SK-N-SH (cell line): ENCODE data around the gene HNRNPL. TPM values are rescaled to one million over a fixed set of nuclear protein-coding genes. Genes with fewer than 3 reads are reported as not detected.
"Not testable (repeated sequence)": the region's sequence is repeated elsewhere in the genome, so short reads cannot be mapped to it uniquely, and the experiment has no call there.

ENCODE experiments used
- CTCF ChIA-PET: fragments of 300-600, 350-600 bp; formaldehyde crosslinking; extraction: SDS; loops from one replicate; lab custom pipeline; 2021; lab: Yijun Ruan, JAX
- POLR2A ChIA-PET: fragments of 350-600 bp; sonication (Branson Sonifier 250); formaldehyde crosslinking; extraction: SDS; loops from one replicate; lab custom pipeline; 2020; ENCODE audit warnings: antibody characterized with exemption, inconsistent platforms; lab: Yijun Ruan, JAX
- DNase-seq: peaks from one replicate; pipeline ENCODE4 v3.0.0; 2012
- H2AFZ ChIP-seq: fragments of 200-600 bp; sonication (generic); 2 replicates; pipeline ENCODE4 v1.8.1; 2016; ENCODE audit warnings: antibody characterized with exemption, mild to moderate bottlenecking, low read depth
- H3F3A ChIP-seq: fragments of 200-600 bp; sonication (generic); replicated peaks from 2 replicates; pipeline ENCODE3; 2016; ENCODE audit warnings: antibody characterized with exemption, mild to moderate bottlenecking; ENCODE audit not compliant: insufficient read depth
- H3K27ac ChIP-seq, 2 experiments: fragments of 200-500 bp in 1 of 2; fragments of 200-600 bp in 1 of 2; sonication (Bioruptor generic) in 1 of 2; sonication (generic), shearing (Covaris generic) in 1 of 2; 2 replicates each; pipeline versions ENCODE4 v1.5.1 to v1.6.1; 2014 to 2016; ENCODE audit warnings: low read depth in 2 of 2, inconsistent platforms in 1 of 2, low read length in 1 of 2, mild to moderate bottlenecking in 1 of 2, mixed read lengths in 1 of 2
- H3K27me3 ChIP-seq: fragments of 200-600 bp; sonication (generic), shearing (Covaris generic); 2 replicates; pipeline ENCODE4 v1.6.1; 2016; ENCODE audit warnings: mixed run types; ENCODE audit not compliant: insufficient read depth
- H3K36me3 ChIP-seq, 2 experiments: fragments of 200-500 bp in 1 of 2; fragments of 200-600 bp in 1 of 2; sonication (Bioruptor generic) in 1 of 2; sonication (generic) in 1 of 2; replicated peaks in 1 of 2; 2 replicates each; pipeline versions ENCODE3 to v1.5.1; 2014 to 2016; ENCODE audit warnings: low read length in 1 of 2, mild to moderate bottlenecking in 1 of 2; ENCODE audit not compliant: insufficient read depth in 2 of 2, control insufficient read depth in 1 of 2
- H3K4me1 ChIP-seq, 2 experiments: fragments of 200-500 bp in 1 of 2; fragments of 200-600 bp in 1 of 2; sonication (Bioruptor generic) in 1 of 2; sonication (generic), shearing (Covaris generic) in 1 of 2; 2 replicates each; pipeline versions ENCODE4 v1.5.1 to v1.6.1; 2014 to 2016; ENCODE audit warnings: low read depth in 1 of 2, low read length in 1 of 2, mixed run types in 1 of 2; ENCODE audit not compliant: insufficient read depth in 2 of 2, control insufficient read depth in 1 of 2
- H3K4me2 ChIP-seq: fragments of 200-600 bp; sonication (generic), shearing (Covaris generic); 2 replicates; pipeline ENCODE4 v1.6.1; 2017; ENCODE audit warnings: mixed run types
- H3K4me3 ChIP-seq, 2 experiments: fragments of 200-500 bp in 1 of 2; fragments of 200-600 bp in 1 of 2; sonication (Bioruptor generic) in 1 of 2; sonication (generic), shearing (Covaris generic) in 1 of 2; 2 replicates each; pipeline versions ENCODE4 v1.5.1 to v1.8.1; 2014 to 2016; ENCODE audit warnings: low read depth in 2 of 2, inconsistent platforms in 1 of 2, low read length in 1 of 2, mild to moderate bottlenecking in 1 of 2, mixed read lengths in 1 of 2, moderate library complexity in 1 of 2
- H3K79me2 ChIP-seq: fragments of 200-600 bp; sonication (generic); 2 replicates; pipeline ENCODE4 v1.8.1; 2017; ENCODE audit warnings: mild to moderate bottlenecking; ENCODE audit not compliant: insufficient read depth
- H3K9ac ChIP-seq: fragments of 200-600 bp; sonication (generic); 2 replicates; pipeline ENCODE4 v1.6.1; 2017; ENCODE audit warnings: mixed run types
- H3K9me2 ChIP-seq: fragments of 200-600 bp; sonication (generic); 2 replicates; pipeline ENCODE4 v1.6.1; 2017; ENCODE audit warnings: mixed run types
- H3K9me3 ChIP-seq: fragments of 200-600 bp; sonication (generic); 2 replicates; pipeline ENCODE4 v1.6.1; 2017; ENCODE audit warnings: mixed run types, mild to moderate bottlenecking, moderate library complexity
- H4K20me1 ChIP-seq: fragments of 200-600 bp; sonication (generic); 2 replicates; pipeline ENCODE4 v1.6.1; 2017; ENCODE audit warnings: mild to moderate bottlenecking, mixed run types; ENCODE audit not compliant: insufficient read depth
- ELF1 ChIP-seq: IDR thresholded peaks from 2 replicates; pipeline ENCODE4 v1.4.0; 2012
- FOSL2 ChIP-seq: IDR thresholded peaks from 2 replicates; pipeline ENCODE4 v1.4.0; 2012; ENCODE audit warnings: low read depth, mild to moderate bottlenecking, moderate library complexity, borderline replicate concordance
- FOXJ3 ChIP-seq: sonication (generic); formaldehyde crosslinking; IDR thresholded peaks from 2 replicates; pipeline ENCODE4 v1.5.1; 2020; ENCODE audit warnings: mild to moderate bottlenecking, missing genetic modification reagents
- FOXM1 ChIP-seq: IDR thresholded peaks from 2 replicates; pipeline ENCODE4 v1.4.0; 2012; ENCODE audit warnings: low read depth, mild to moderate bottlenecking
- JUND ChIP-seq: IDR thresholded peaks from 2 replicates; pipeline ENCODE4 v1.4.0; 2012
- MEF2A ChIP-seq: IDR thresholded peaks from 2 replicates; pipeline ENCODE4 v1.4.0; 2012; ENCODE audit warnings: low read depth, borderline replicate concordance
- NFIC ChIP-seq: IDR thresholded peaks from 2 replicates; pipeline ENCODE4 v1.4.0; 2012; ENCODE audit warnings: borderline replicate concordance
- NRF1 ChIP-seq: IDR thresholded peaks from 2 replicates; pipeline ENCODE4 v1.6.1; 2012; ENCODE audit warnings: low read depth, mild to moderate bottlenecking, low read length
- RAD21 ChIP-seq: IDR thresholded peaks from 2 replicates; pipeline ENCODE4 v1.6.1; 2012; ENCODE audit warnings: mild to moderate bottlenecking, low read length
- SIN3A ChIP-seq: IDR thresholded peaks from 2 replicates; pipeline ENCODE4 v1.6.1; 2012; ENCODE audit warnings: low read depth, mild to moderate bottlenecking, low read length, moderate library complexity, borderline replicate concordance
- TCF12 ChIP-seq: IDR thresholded peaks from 2 replicates; pipeline ENCODE4 v1.4.0; 2012
- WGBS: methylation state at CpG from one replicate; pipeline ENCODE4 v1.1.6; 2017; ENCODE audit warnings: low lambda C conversion rate; 5-methylcytosine and 5-hydroxymethylcytosine counted together
- polyA plus RNA-seq, 3 experiments: library from polyadenylated mRNA; depleted of rRNA; stranded (reverse); fragments of >200 nt; gene quantifications; 2 replicates each; pipeline ENCODE4 v1.2.3, GENCODE V29; 2012
- TF ChIP-seq, protein P1 (sequence below): IDR thresholded peaks from 2 replicates; pipeline ENCODE4 v1.4.0; 2012; ENCODE audit warnings: low read depth, borderline replicate concordance
- TF ChIP-seq, protein P2 (sequence below): IDR thresholded peaks from 2 replicates; pipeline ENCODE4 v1.4.0; 2012; ENCODE audit warnings: low read depth
- TF ChIP-seq, protein P3 (sequence below): fragments of 150-350 bp; IDR thresholded peaks from 2 replicates; pipeline ENCODE4 v1.6.1; 2016; ENCODE audit warnings: mild to moderate bottlenecking, low read depth, low read length

The HNRNPL gene
- polyA plus RNA-seq, 1 of the 3 experiments (the other 2 are of a cell fraction), result 280 TPM

DNA sequence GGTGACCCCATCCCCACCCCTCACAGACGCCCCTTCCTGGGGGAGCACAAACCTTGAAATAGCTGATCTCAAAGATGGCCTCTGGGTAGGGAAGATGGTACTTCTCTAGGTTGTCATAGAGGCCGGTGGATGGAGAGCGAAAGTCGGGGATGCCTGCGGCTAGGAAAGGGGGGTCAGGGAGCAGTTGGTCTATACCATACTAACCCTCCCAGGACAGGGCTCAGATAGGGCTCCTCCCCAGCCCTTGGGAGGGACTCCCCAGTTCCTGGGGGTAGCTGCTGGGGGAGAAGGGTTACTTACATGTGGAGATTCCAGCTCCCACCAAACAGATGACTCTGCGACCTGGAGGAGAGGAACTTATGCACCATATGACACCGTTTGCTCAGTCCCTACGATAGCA is 40.0 kb upstream of the HNRNPL start:
- DNase-seq, result no peak
- no peaks in the 10 kb centered on the region for H3K9me2 ChIP-seq
- no peak overlapping the region for H3K4me2 ChIP-seq
- no peak overlapping the region for H3K4me3 ChIP-seq
- ChIA-PET CTCF (interaction anchor here (4.8 kb wide), 1 partner anchor 21 kb away, joined by 36 read pairs; no protein-coding TSS in a partner anchor), POLR2A (no interaction called here)
- no peak overlapping the region for H2AFZ ChIP-seq
- H3K27ac ChIP-seq, result no peak overlapping the region
- 89% methylated on average over 8 of the region's 8 CpGs for WGBS
- H3K79me2 ChIP-seq, result no peaks in the 10 kb centered on the region
- TF ChIP-seq JUND (no peak), RAD21 (no peak), NFIC (no peak), FOSL2 (no peak), FOXJ3 (CRISPR knock-in tag) (no peak), TCF12 (no peak)
- no peaks in the 10 kb centered on the region for H4K20me1 ChIP-seq
- H3K36me3 ChIP-seq, result peaks cover 0 to 8% of the 10 kb centered on the region in 2 experiments
- H3K27me3 ChIP-seq, result no peaks in the 10 kb centered on the region
- H3K9me3 ChIP-seq, result no peaks in the 10 kb centered on the region
- peaks cover 0 to 4% of the 10 kb centered on the region in 2 experiments; a peak in 1 of 4 replicates for H3K4me1 ChIP-seq
- H3F3A ChIP-seq, result no peaks in the 10 kb centered on the region
- H3K9ac ChIP-seq, result no peak overlapping the region

DNA sequence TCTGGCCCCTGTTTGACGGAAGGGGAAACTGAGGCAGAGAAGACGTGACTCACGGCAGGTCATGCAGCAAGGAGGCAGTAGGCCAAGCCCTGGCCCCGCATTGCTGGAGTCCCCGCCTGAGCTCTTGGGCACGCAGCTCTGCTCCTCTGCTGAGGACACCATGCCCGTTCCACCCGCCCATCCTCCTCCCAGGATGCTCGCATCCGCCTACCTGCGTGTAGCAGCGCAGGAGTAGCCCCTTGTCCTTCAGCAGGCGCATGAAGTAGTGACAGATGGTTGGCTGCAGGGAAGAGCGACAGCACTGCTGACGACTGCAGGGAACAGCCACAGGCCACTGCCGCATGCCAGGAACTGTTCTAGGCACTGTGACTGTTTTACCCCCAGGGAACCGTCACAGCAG is 39.1 kb upstream of the HNRNPL start:
- H3K27ac ChIP-seq, result no peak overlapping the region
- DNase-seq, result no peak
- no peaks in the 10 kb centered on the region for H3K9me2 ChIP-seq
- H3K4me3 ChIP-seq, result no peak overlapping the region
- H3K4me1 ChIP-seq, result peaks cover 0 to 4% of the 10 kb centered on the region in 2 experiments; a peak in 1 of 4 replicates
- ChIA-PET CTCF (interaction anchor here (1.3 to 4.8 kb wide), 5 partner anchors 8 to 38 kb away, joined by 5 to 39 read pairs (median 19); partner anchors contain the start of gene RINL), POLR2A (no interaction called here)
- H3K27me3 ChIP-seq, result no peaks in the 10 kb centered on the region
- TF ChIP-seq TCF12 (no peak), FOXM1 (no peak), ELF1 (no peak), MEF2A (no peak), JUND (no peak), SIN3A (no peak), NFIC (no peak), NRF1 (no peak)
- TF ChIP-seq, protein P1, sequence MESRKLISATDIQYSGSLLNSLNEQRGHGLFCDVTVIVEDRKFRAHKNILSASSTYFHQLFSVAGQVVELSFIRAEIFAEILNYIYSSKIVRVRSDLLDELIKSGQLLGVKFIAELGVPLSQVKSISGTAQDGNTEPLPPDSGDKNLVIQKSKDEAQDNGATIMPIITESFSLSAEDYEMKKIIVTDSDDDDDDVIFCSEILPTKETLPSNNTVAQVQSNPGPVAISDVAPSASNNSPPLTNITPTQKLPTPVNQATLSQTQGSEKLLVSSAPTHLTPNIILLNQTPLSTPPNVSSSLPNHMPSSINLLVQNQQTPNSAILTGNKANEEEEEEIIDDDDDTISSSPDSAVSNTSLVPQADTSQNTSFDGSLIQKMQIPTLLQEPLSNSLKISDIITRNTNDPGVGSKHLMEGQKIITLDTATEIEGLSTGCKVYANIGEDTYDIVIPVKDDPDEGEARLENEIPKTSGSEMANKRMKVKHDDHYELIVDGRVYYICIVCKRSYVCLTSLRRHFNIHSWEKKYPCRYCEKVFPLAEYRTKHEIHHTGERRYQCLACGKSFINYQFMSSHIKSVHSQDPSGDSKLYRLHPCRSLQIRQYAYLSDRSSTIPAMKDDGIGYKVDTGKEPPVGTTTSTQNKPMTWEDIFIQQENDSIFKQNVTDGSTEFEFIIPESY, result no peak
- TF ChIP-seq, protein P2, sequence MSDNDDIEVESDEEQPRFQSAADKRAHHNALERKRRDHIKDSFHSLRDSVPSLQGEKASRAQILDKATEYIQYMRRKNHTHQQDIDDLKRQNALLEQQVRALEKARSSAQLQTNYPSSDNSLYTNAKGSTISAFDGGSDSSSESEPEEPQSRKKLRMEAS, result no peak
- TF ChIP-seq, protein P3, sequence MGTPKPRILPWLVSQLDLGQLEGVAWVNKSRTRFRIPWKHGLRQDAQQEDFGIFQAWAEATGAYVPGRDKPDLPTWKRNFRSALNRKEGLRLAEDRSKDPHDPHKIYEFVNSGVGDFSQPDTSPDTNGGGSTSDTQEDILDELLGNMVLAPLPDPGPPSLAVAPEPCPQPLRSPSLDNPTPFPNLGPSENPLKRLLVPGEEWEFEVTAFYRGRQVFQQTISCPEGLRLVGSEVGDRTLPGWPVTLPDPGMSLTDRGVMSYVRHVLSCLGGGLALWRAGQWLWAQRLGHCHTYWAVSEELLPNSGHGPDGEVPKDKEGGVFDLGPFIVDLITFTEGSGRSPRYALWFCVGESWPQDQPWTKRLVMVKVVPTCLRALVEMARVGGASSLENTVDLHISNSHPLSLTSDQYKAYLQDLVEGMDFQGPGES, result no peak
- H3K9me3 ChIP-seq, result no peaks in the 10 kb centered on the region
- no peaks in the 10 kb centered on the region for H4K20me1 ChIP-seq
- H2AFZ ChIP-seq, result no peak overlapping the region
- H3K9ac ChIP-seq, result no peak overlapping the region
- no peaks in the 10 kb centered on the region for H3K79me2 ChIP-seq
- peaks cover 0 to 8% of the 10 kb centered on the region in 2 experiments for H3K36me3 ChIP-seq
- WGBS, result 87% methylated on average over 17 of the region's 17 CpGs
- no peaks in the 10 kb centered on the region for H3F3A ChIP-seq
- H3K4me2 ChIP-seq, result no peak overlapping the region

DNA sequence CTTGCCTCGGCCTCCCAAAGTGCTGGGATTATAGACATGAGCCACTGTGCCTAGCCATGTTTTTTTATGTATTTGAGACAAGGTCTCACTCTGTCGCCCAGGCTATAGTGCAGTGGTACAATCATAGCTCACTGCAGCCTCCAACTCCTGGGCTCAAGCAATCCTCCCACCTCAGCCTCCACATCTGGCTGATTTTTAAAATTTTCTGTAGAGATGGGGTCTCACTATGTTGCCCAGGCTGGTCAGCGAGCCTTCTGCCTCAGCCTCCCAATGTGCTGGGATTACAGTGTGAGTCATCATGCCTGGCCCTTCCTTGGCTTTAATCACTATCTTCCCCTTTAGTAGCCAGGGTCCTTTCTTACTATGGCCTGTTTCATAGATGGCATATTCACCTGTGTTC is 34.9 kb upstream of the HNRNPL start:
- DNase-seq, H3K4me1 ChIP-seq: not testable (repeated sequence)

More for the DNA sequence above, 34.9 kb upstream of the HNRNPL start:
- H2AFZ ChIP-seq, H3K9me3 ChIP-seq, H3K79me2 ChIP-seq, H3K4me3 ChIP-seq, H4K20me1 ChIP-seq, H3K4me2 ChIP-seq, H3K27ac ChIP-seq, H3K36me3 ChIP-seq, H3K27me3 ChIP-seq, H3K9me2 ChIP-seq, H3K9ac ChIP-seq, POLR2A ChIA-PET, H3F3A ChIP-seq: not testable (repeated sequence)
- CTCF ChIA-PET, result interaction anchor here (0.6 to 1.0 kb wide), 2 partner anchors 152 to 368 kb away, joined by 3 read pairs; no protein-coding TSS in a partner anchor
- WGBS, result 86% methylated on average over 3 of the region's 3 CpGs
